ENCODE results near the gene RASSF4.

RASSF4 gene

DNA sequence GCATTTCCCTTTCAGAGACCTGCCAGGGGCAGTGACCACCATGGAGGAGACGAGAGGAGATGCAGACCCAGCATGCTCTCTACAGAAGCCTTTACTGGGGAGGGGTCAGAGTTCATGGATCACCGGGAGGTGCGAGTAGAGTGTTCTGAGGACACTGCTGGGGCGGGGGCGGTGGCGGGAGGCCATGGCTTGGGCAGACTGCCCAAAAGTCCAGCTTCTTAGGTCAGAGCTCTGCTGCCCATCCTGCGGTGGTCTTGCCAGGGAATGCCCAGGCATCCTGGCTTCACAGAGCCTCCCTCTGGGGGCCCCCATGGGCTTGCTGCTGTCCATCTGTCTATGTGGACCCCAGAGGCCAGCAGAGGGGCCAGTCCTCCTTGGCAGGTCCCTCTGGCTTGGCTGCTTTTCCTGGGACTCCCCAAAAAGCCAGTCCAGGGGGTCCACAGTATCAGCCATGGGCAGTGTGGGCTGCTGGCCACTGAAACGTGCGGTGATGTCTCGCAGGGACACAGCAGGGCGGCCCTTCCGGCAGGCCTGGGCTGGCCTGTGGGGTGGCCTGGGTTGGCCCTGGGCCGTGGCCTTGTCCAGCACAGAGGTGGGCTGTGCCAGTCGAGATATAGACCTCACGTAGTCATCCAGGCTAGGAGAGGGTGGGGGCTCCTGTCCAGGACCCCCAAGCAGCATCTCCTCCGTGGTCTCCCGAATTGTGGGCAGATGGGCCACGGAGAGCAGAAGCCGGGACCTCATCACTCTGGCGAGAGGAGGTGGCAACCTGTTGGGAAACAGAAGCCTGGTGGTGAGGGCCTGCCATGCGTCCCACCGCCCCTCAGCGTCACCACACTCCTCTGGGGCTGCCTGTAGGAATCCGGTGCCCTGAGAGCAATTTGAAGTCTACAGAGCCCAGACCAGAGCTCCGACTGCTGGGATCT, 17.9 kb downstream of the RASSF4 start:
- DNase-seq = no peak

DNA sequence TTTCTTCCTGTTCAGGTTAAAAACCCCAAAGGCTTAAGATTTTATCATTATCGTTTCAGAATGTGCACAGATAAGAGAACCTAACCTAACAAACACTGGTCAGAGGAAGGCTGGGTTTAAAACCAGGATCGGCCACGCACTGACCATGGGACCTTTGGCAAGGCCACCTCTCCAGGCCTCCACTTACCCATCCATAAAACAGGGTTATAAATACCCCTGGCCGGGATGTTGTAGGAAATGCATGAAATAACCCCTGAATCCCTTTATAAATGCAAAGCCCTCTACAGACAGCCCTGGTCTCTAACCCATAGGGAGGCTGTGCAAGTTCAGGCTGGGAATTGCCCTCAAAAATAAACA, 18.6 kb downstream of the RASSF4 start:
- no peak for DNase-seq

DNA sequence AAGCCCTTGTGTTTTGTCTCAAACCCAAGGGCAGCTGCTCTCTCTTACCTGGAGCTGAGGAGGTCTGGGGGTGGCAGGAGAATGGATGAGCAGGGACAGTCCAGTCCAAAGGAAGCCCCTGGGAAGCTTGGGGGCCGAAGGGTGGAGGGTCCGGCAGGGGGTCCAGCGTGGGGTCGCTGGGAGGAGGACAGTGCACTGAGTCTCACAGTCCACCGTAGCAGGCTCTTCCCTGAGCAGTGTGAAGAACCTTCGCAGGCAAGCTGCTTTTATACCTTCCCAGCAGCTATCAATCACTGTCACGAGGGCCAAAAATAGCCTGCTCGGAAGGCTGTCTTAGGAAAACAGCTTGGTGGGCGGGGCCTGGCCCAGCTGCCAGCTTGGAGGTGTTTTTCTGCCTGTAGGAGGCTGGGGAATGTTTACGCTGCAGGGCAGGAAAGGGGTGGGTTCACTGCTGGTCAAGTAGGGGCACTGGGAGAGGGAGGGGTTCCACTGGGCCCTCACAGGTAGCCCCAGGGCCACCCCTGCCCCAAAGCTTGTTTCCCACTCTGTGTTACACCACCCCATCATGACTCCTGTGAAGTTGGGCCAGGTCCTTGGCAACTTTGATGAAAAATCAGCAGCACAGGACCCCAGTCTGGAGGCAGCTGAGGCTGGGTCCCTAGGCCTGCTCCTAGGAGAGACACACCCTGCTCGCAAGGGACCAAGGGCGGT, 19.1 kb downstream of the RASSF4 start, which contains the start of gene DEPP1:
Gene DEPP1, minus strand, starts transcription at position 240 of the 711 bp plus-strand sequence. CDS start 779 bp downstream, outside the sequence.
- DNase-seq = no peak

DNA sequence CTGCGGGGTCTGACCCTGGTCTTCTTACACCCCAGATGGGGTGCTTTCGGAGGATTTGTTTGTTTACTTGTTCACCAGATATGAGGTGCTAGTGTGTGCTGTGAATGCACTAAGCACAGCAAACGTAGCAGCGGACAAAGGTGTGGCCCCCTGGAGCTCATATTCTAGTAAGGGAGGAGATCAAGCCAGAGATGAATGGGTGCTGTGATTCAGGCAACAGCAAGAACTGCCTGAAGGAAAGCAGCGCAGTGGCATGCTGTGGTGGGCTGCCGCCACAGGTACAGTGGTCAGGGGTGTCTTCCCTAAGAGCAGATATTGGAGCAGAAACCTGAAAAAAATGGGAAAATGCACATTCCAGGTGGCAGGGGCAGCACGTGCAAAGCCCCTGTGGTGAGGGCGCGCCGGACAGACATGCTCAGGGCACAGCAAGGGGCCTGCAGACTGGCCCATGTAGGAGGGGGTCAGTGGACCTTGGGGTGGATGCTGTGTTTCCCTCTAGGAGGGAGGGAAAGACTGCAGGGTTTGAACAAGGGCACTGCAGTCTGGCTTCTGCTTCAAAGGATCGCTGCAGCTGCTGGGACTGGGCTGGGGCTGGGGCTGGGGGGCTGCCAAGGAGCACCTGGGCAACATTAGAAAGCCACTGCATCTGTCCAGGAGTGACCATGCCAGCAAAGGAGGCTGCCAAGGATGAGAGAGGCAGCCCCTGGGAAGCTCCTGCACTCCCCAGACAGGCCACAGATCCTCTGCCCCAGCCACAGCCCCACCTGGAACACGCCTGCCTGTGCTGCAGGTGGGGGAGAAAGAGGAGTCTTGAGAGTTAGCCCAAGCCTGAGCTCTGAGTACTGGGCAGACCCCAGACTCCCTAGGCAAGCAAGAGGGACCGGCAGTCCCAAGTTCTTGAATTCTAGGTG, 19.9 kb downstream of the RASSF4 start:
- DNase-seq = no peak

DNA sequence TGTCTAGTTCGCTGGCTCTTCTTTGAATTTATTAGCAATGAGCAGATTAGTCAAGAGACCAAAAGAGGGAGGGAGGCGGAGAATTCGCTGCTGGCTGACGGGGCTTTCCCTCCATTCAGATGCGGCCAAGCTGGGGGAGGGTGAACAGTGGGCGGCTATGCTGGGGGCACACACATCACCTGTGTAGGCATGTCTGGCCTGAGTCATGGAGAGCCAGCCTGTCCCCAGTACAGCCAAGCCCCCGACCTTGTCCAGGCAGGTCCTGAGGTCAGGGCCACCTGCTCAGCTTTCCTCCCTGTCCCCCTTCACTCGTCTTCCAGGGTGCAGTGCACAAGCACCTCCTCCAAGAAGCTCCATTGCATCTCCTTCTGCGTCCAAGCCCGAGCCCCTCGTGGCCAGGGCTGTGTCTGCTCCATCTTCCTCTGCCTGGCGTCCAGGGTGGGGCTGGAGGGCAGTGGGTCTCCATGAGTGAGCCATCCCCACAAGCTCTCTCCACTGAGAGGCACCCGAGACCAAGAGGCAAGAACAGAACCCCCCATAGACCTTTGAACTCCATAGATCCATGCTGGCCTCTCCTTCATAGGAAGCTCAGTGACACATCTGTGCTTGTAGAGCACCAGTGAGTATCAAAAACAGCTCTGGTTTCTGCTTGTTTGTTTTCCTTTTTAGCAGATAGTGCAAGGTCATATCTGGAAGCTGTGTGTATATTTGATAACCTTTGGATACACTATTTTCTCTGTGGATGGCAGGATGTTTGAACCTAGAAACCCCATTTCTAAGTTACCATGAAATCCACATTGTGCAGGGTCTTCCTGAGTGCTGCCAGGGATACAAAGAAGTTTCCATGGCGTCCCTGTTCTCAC, 20.9 kb downstream of the RASSF4 start:
- DNase-seq = no peak

DNA sequence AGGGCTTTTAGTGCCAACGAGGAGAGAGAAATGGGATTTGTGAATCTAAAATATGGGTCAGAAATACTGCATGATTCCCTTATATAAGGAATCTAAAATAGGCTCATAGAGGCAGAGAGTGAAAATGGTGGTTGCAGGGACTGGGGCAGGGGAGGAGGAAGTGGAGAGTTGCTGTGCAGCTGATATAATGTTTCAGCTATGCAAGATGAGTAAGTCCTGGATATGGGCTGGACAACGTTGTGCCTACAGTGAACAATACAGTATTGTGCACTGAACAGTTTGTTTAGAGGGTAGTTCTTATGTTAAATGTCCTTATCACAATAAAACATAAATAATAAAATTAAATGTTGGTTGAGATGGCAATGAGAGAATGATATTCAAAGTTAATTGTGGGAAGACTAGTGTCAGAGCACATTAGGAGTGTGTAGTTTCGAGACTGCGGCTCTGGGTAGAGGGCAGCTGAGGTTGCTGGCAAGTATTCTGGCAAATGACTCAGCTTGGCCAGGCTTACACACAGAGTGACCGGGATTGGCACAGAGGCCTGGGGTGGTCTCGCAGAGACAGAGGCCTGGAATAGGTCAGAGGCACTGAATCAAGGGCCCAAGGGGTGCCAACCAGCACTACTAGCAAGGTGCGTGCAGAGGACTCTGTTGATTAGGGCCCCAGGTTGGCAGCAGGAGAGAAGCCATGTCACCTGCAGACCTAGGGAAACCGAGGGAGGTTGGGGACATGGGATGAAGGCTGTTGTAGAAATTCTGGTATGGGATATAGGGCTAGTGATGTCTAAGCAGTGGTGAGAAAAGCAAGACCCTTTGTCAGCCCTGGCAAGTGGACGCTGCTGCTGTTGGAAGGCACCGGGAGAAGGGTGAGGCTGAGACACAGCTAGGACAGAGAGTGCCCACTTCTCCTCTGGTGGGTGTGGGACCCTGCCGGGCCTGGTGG, 21.8 kb downstream of the RASSF4 start:
- DNase-seq = no peak

DNA sequence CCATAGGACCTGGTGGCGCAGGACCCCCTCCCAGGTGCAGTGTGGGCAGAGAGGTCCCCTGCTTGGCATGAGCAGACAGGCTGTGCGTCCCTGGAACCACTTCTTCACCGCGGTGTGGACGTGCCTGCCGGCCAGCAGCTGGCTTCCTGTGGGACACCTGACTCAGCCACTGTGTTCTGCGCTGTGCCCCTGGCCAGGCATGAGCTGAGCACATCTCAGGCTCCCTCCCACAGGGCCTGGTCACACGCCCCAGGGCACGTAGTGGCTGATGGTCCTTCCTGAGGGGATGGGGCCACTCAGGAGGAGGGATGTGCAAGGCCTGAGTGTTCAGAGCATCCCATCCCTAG, 22.5 kb downstream of the RASSF4 start:
- DNase-seq = no peak

DNA sequence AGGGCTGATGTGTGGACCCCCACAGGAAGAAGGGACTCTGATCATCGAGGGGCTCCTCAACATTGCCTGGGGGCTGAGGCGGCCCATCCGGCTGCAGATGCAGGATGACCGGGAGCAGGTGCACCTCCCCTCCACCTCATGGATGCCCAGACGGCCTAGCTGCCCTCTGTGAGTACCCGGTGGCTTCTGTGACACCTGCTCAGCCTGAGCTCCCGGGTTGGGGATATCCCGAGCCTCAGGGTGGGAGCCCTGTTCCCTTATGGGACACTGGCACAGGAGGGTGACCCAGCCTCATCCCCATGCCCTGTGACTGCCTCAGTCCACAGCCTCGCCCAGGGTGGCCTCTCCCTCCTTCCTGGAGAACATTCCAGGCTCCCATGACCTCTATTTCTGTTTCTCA, 22.9 kb downstream of the RASSF4 start:
- no peak for DNase-seq

DNA sequence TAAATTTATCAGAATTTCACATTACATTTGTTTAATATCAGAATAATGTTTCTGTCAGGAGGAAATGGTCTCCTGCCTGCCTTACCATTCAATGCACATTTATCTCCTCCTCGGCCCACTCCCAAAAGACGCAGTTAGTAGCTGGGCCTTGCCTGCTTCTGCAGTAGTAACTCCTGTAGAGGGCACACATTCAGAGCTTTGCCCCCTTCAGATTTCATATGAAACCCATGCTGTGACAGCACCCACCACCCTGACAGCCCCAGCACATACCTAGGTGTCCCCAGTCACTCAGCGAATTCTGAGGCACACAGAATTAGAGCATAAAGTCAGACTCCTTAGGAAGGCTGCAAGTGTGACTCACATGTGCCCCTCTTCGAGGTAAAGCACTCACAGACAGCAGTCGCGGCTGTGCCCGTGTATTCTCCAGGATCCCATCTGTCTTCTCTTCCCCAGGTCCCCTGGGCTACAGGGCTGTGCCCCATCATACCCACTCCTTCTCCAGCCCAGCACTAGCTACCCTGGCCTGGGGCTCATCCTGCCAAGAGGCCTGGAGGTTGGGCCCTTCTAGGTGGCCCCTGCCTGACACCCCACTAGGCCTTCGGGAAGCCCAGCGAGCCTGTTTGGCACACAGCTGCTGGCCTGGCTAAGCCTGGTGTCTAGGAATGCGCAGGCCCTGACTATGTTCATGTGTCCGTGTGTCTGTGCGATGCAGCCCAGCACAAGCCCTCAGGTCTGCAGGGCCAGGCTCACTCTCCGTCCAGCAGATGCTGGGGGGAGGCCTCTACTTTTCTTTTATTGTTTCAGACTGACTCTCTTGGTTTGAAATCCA, 23.7 kb downstream of the RASSF4 start:
- no peak for DNase-seq

DNA sequence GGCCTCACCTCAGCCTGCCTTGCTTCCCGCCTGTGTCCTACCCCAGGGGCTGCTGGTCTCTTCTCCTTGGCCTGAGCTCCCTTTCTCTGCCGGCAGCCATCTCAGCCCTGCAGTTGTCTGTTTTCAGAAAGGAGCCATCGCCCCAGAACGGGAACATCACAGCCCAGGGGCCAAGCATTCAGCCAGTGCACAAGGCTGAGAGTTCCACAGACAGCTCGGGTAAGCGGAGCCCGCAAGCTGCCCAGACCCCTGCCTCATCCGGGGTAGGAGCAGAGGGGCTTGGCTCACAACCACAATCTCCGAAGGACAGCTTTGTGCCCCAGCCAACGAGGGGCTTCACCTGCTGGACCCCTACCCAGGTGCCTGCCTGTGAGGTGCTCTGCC, 24.3 kb downstream of the RASSF4 start:
- DNase-seq = no peak

DNA sequence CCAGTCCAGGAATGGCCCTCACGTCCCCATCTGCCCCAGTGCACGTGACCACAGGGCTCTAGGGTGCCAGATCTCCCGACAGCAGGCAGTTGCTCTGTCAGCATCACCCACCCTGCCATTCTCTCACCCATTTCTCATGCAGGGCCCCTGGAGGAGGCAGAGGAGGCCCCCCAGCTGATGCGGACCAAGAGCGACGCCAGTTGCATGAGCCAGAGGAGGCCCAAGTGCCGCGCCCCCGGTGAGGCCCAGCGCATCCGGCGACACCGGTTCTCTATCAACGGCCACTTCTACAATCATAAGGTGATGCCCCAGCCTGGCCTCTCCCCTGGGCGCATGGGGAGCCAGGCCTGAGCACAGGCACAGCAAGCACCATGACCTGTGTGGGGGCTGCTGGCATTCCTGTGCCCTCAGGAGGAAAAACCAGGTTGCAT, 25.1 kb downstream of the RASSF4 start:
- DNase-seq = no peak

DNA sequence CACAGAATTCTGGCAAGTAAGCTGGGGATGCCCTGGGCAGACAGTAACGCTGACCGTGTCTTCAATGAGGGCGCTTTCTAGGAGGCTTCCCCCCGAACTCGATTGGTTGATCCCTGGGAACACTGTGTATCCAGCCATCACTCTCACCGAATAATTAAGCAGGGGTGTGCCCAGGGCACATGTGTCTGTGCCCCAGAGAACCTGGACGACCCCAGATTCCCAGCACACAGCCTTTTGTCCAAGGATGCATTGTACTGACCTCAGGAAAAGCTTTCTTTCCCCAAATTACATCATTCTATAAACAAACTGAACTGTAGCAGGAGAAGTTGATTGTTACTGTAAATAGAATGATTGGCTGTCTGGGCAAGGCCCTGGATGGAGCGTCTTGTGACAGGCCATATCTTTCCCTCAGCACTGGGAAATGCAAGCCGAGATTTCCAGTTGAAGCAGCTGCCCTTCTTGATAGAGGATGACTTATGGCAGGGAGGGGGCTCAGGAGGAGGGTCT, 25.6 kb downstream of the RASSF4 start:
- no peak for DNase-seq

DNA sequence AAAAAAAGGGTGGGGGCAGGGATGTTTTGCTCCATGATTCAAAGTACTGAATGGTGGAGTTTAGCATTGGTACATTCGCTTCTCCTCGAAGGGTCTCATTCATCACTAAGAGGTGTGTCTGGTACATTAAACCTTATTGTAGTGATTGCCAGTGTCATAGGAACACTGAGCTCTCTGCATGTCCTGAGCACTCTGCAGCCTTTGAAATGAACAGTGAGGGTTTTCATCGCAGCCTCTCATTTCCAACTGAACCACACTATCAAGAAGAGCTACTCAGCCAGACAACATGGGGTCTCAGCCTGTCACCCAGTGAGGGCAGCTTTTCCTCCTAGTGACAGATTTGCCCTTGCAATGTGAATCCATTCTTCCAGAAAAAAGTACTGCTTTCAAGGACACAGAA, 26.6 kb downstream of the RASSF4 start:
- DNase-seq = no peak

DNA sequence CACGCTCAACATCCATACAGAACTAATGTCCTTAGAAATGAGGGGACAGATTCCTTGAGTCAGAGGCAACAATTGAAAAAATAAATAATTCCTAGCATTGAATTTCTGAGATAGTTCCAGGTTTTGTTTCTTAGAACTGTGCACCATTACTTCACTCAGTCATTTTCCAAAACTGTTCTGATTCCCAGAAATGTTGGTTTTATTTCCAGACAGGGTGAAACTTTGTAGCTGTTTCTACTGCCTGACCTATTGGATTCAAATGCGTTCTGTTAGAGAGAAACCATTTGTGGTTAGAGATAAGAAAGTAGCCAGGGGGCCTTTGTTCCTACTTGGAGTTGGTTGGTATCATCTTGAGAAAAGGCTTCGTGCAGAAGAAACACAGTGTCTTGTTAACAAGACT, 27.1 kb downstream of the RASSF4 start:
- no peak for DNase-seq

DNA sequence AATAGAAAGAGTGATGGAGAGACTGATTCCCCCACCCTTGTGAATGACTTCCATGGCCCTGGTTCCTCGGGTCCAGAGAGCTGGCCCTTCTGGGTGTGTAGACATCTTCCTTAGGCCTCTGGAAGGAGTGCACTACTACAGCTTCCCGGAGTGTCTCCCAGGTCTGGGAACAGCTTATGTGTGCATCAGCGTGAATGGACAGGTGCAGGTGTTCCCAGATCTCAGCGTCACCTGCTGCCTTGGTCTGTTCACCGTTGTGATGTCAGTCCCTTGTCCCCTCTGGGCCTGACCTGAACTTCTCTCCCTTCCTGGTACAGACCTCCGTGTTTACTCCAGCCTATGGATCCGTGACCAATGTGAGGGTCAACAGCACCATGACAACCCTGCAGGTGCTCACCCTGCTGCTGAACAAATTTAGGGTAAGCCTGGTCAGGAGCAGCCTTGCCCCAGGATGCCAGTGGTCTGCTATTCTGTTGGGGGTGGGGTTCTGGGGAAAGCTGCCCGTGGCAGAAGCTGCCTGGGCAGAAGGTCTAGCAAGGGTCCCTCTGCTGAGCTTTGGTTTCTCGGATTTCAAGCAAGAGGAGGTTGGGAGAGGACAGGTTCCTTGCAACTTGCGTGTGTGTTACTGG, 29.5 kb downstream of the RASSF4 start:
- DNase-seq = no peak

DNA sequence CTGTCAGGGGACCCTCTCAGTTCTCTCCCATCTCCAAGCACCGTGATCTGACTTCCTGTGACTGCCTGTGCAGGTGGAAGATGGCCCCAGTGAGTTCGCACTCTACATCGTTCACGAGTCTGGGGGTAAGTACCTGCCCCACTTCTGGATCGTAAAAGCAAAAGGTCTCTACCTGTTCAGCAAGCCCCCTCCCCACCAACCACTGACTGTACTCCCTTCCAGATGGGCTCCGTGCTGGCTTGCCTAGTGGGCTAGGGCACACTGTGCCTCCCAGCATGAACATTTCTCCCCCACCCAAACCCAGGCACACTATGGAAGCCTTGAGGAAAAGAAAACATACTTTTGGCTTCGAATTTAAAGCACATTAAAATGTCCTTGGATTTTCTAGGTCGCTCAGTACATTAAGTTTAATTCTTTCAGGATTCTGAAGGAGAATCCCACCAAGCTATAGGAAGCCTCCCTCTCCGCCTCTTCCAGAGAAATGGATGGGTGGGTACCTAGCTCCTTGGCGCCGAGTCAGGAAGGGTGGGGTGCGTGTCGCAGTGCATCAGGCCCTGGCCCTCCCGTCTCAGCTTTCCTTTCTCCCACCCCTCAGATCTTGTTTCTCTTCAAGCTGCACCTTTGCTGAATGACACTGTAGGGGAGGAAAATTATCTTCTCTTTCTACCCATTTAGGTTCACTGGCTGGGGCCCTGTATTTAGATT, 30.1 kb downstream of the RASSF4 start:
- no peak for DNase-seq

DNA sequence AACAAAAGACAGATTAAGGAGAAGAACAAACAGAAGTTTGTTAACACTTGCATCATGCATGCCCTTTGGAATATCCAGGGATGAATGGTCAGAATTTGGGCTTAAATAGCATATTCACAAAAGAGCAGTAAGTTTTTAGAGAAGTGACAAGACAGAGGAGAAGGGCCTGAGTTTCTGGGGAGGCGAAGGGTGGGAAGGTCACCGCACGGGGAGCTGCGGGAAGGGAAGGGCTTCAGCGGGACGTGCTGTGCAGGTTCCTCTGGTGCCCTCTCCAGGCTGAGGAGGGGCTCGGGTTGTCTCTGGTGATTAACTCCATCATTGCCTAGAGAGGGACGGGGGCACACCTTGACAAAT, 30.7 kb downstream of the RASSF4 start:
- no peak for DNase-seq

DNA sequence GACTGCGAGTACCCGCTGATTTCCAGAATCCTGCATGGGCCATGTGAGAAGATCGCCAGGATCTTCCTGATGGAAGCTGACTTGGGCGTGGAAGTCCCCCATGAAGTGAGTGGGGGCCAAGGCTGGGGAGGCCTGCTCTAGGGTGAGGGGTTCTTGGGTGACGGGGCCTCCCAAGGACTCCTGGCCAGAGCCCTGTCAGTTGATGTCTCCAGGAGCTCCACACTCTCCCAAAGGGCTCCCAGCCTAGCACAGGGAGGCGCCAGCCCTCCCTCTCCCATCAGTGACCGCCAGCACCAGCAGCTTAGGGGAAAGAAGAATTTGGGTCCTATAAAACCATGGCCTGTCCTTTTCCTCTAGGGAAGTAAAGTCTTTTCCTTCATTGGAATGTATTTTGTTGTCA, 31.4 kb downstream of the RASSF4 start:
- DNase-seq = no peak

DNA sequence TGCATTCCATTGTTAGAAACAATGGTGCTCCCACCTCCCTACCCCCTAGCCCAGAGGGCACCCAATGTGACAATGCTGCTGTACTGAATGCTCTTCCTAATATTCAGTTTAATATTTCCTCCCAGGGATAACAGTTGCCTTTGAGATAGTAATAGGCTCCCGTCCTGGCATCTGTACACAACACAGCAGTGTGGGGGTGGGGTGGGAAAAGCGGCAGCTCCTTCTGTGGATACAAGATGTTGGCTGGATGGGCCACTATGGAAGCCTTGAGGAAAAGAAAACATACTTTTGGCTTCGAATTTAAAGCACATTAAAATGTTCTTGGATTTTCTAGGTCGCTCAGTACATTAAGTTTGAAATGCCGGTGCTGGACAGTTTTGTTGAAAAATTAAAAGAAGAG, 32.0 kb downstream of the RASSF4 start:
- no peak for DNase-seq

All from effector CD4-positive, alpha-beta T cell (primary cell).